ENCODE results near the gene NUP35. TPM values are rescaled to one million over a fixed set of nuclear protein-coding genes. Genes with fewer than 3 reads are reported as not detected.

Gene NUP35
- total RNA-seq, 1 donor: 8.3 TPM

GRCh38 chr2:183193904-183194303, 69.7 kb downstream of the NUP35 start:
- H3K27ac ChIP-seq (ENCODE audit: low read depth, low read length): no peak overlapping the region
- no peaks in the 10 kb centered on the region for H3K9me3 ChIP-seq (ENCODE audit: low read depth, low read length)
- no peak for TF ChIP-seq CTCF (IDR thresholded peaks at IDR 0.05; ENCODE audit: extremely low read depth, low read depth, low read length)
- no peaks in the 10 kb centered on the region for H3K79me2 ChIP-seq (ENCODE audit: insufficient read depth, low read length)
- no peak overlapping the region for H2AFZ ChIP-seq (ENCODE audit: low read length)
- DNase-seq (ENCODE audit: insufficient read length, low spot score, missing footprints): no peak
- no peaks in the 10 kb centered on the region for H3K36me3 ChIP-seq (ENCODE audit: insufficient read depth, low read length)
- no peak overlapping the region for H3K4me2 ChIP-seq (ENCODE audit: insufficient read depth, low read length)
- no peak overlapping the region for H3K4me3 ChIP-seq (ENCODE audit: insufficient read depth, low read length)
- H4K20me1 ChIP-seq (ENCODE audit: insufficient read depth, low read length): no peaks in the 10 kb centered on the region
- no peaks in the 10 kb centered on the region for H3K27me3 ChIP-seq (ENCODE audit: insufficient read depth, low read length)
- no peaks in the 10 kb centered on the region for H3K4me1 ChIP-seq (ENCODE audit: insufficient read depth, low read length)

- no peaks in the 10 kb centered on the region for H3K36me3 ChIP-seq (ENCODE audit: insufficient read depth, low read length)
- no peaks in the 10 kb centered on the region for H3K79me2 ChIP-seq (ENCODE audit: insufficient read depth, low read length)
- no peaks in the 10 kb centered on the region for H3K9me3 ChIP-seq (ENCODE audit: low read depth, low read length)
- no peak overlapping the region for H3K4me2 ChIP-seq (ENCODE audit: insufficient read depth, low read length)
- no peak for TF ChIP-seq CTCF (IDR thresholded peaks at IDR 0.05; ENCODE audit: extremely low read depth, low read depth, low read length)
- H3K4me3 ChIP-seq (ENCODE audit: insufficient read depth, low read length): no peak overlapping the region
- H3K27ac ChIP-seq (ENCODE audit: low read depth, low read length): no peak overlapping the region
- no peak overlapping the region for H2AFZ ChIP-seq (ENCODE audit: low read length)
- H3K4me1 ChIP-seq (ENCODE audit: insufficient read depth, low read length): no peaks in the 10 kb centered on the region
- no peak for DNase-seq (ENCODE audit: insufficient read length, low spot score, missing footprints)
- no peaks in the 10 kb centered on the region for H4K20me1 ChIP-seq (ENCODE audit: insufficient read depth, low read length)
- no peaks in the 10 kb centered on the region for H3K27me3 ChIP-seq (ENCODE audit: insufficient read depth, low read length)
Measured at GRCh38 chr2:183195397-183195796, 71.2 kb downstream of the NUP35 start.

GRCh38 chr2:183195998-183196409, 71.8 kb downstream of the NUP35 start:
- Histone ChIP-seq H2AFZ (ENCODE audit: low read length) (no peak overlapping the region), H3K9me3 (ENCODE audit: low read depth, low read length) (no peaks in the 10 kb centered on the region), H3K4me3 (ENCODE audit: insufficient read depth, low read length) (no peak overlapping the region), H4K20me1 (ENCODE audit: insufficient read depth, low read length) (no peaks in the 10 kb centered on the region), H3K4me1 (ENCODE audit: insufficient read depth, low read length) (no peaks in the 10 kb centered on the region), H3K79me2 (ENCODE audit: insufficient read depth, low read length) (no peaks in the 10 kb centered on the region), H3K4me2 (ENCODE audit: insufficient read depth, low read length) (no peak overlapping the region), H3K27me3 (ENCODE audit: insufficient read depth, low read length) (no peaks in the 10 kb centered on the region), H3K27ac (ENCODE audit: low read depth, low read length) (no peak overlapping the region), H3K36me3 (ENCODE audit: insufficient read depth, low read length) (no peaks in the 10 kb centered on the region)
- no peak for TF ChIP-seq CTCF (IDR thresholded peaks at IDR 0.05; ENCODE audit: extremely low read depth, low read depth, low read length)
- no peak for DNase-seq (ENCODE audit: insufficient read length, low spot score, missing footprints)

- Histone ChIP-seq H3K9me3 (ENCODE audit: low read depth, low read length) (no peaks in the 10 kb centered on the region), H4K20me1 (ENCODE audit: insufficient read depth, low read length) (no peaks in the 10 kb centered on the region), H3K27ac (ENCODE audit: low read depth, low read length) (no peak overlapping the region), H2AFZ (ENCODE audit: low read length) (no peak overlapping the region), H3K4me3 (ENCODE audit: insufficient read depth, low read length) (no peak overlapping the region), H3K4me2 (ENCODE audit: insufficient read depth, low read length) (no peak overlapping the region), H3K4me1 (ENCODE audit: insufficient read depth, low read length) (no peaks in the 10 kb centered on the region), H3K27me3 (ENCODE audit: insufficient read depth, low read length) (no peaks in the 10 kb centered on the region), H3K79me2 (ENCODE audit: insufficient read depth, low read length) (no peaks in the 10 kb centered on the region), H3K36me3 (ENCODE audit: insufficient read depth, low read length) (no peaks in the 10 kb centered on the region)
- no peak for DNase-seq (ENCODE audit: insufficient read length, low spot score, missing footprints)
- no peak for TF ChIP-seq CTCF (IDR thresholded peaks at IDR 0.05; ENCODE audit: extremely low read depth, low read depth, low read length)
Measured at GRCh38 chr2:183204397-183204796, 80.2 kb downstream of the NUP35 start.
